GM12865 (cell line): ENCODE measurements around the gene ST6GALNAC3.

Experiments used
- DNase-seq: peaks from one replicate; pipeline ENCODE4 v3.0.0; 2010; ENCODE audit warnings: low read depth
- H3K4me3 ChIP-seq: 2 replicates; pipeline ENCODE4 v1.5.1; 2011; ENCODE audit warnings: mild to moderate bottlenecking, low read depth, low read length, control low read depth
- CTCF ChIP-seq: IDR thresholded peaks from 2 replicates; pipeline ENCODE4 v1.5.1; 2011; ENCODE audit warnings: low read length, control low read depth, low read depth, inconsistent platforms; ENCODE audit not compliant: insufficient read depth; ENCODE audit errors: missing control alignments

Gene ST6GALNAC3

GRCh38 chr1:76198452-76198851 lies 123.9 kb downstream of the ST6GALNAC3 start:
- no peak for TF ChIP-seq CTCF
- H3K4me3 ChIP-seq: no peak overlapping the region
- DNase-seq: no peak

- TF ChIP-seq CTCF: no peak
- no peak for DNase-seq
- no peak overlapping the region for H3K4me3 ChIP-seq
These were observed 128.1 kb downstream of the ST6GALNAC3 start for GRCh38 chr1:76202670-76203069.

- H3K4me3 ChIP-seq: no peak overlapping the region
- no peak for TF ChIP-seq CTCF
- no peak for DNase-seq
These were observed 128.6 kb downstream of the ST6GALNAC3 start for GRCh38 chr1:76203127-76203526.

- no peak for TF ChIP-seq CTCF
- no peak for DNase-seq
- H3K4me3 ChIP-seq: no peak overlapping the region
These were observed 134.7 kb downstream of the ST6GALNAC3 start for GRCh38 chr1:76209238-76209637.

GRCh38 chr1:76209648-76210047 lies 135.1 kb downstream of the ST6GALNAC3 start:
- H3K4me3 ChIP-seq: no peak overlapping the region
- TF ChIP-seq CTCF: no peak

GRCh38 chr1:76210160-76210559 lies 135.6 kb downstream of the ST6GALNAC3 start:
- TF ChIP-seq CTCF: no peak
- no peak for DNase-seq
- no peak overlapping the region for H3K4me3 ChIP-seq

More at GRCh38 chr1:76209648-76210047, 135.1 kb downstream of the ST6GALNAC3 start:
- no peak for DNase-seq

GRCh38 chr1:76218888-76219287 lies 144.3 kb downstream of the ST6GALNAC3 start:
- no peak overlapping the region for H3K4me3 ChIP-seq
- TF ChIP-seq CTCF: no peak
- no peak for DNase-seq
